HG03439 (cell line): Measurements from ENCODE around the gene RCOR3.
"Not testable (repeated sequence)": the region's sequence is repeated elsewhere in the genome, so short reads cannot be mapped to it uniquely, and the experiment has no call there.

Experiments used
- ATAC-seq: cut with Tn5 transposase; IDR thresholded peaks from one replicate; pipeline ENCODE4 v1.9.1; 2021; ENCODE audit warnings: mild to moderate bottlenecking, moderate library complexity; ENCODE audit not compliant: unreplicated experiment

RCOR3 gene

DNA sequence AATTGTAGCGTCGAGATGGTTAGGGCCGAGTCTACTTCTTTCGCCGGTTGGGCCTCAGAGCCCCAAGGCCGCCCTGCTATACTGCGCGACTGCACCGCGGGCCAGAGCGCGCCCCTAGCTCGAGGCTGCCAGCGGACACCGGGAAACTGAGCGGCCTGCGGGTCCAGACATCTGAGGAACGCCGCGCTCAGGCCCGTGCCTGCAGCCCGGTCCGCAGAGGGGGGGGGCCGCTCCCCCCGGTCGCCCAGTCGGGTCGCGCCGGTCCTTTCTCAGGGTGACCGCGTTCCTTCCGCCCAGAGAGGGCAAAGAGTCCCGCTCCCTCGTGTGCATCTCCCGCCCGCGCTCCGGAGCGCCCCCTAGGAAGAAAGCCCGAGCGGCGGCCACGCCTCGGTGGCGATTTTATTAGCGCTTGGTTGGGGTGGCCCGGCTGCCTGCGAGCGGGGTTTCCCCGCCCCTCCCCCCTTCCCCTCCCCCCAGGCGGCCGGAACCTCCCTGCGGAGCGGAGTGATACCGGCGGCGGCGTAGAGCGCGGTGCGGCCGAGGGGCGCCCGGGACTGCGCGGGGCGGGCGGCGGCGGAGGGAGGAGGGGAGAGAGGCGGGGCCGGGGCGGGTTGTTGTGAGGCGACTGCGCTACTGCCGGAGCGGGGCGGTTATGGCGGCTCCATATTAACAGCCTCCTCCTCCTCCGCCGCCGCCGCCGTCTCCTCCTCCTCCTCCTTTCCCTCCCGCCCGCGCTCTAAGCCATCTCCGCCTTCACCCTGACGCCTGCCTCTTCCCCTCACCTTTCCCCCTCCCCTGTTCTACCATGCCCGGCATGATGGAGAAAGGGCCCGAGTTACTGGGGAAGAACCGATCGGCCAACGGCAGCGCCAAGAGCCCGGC, at the start of gene RCOR3:
TSS of gene RCOR3 (plus strand) at position 611 of the 882 bp plus-strand sequence. CDS start at position 806, 195 bp downstream.
- ATAC-seq, result peak; percentile 66

DNA sequence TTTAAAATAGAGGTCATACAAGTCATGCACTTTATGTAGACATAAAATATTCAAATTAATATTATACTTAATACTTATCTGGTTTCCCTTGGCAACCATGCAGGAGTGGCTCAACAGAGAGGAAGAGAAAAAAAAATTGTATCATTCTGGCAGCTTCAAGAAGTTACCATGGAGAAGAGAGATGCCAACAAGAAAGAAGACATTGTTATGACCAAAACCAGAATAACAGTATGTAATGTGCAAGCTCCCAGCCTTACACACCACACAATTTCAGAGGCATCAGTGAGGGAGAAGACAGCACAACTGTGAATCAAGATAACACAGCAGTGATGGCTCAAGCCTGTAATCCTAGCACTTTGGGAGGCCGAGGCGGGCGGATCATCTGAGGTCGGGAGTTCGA, 49.1 kb upstream of the RCOR3 start:
- no peak for ATAC-seq

DNA sequence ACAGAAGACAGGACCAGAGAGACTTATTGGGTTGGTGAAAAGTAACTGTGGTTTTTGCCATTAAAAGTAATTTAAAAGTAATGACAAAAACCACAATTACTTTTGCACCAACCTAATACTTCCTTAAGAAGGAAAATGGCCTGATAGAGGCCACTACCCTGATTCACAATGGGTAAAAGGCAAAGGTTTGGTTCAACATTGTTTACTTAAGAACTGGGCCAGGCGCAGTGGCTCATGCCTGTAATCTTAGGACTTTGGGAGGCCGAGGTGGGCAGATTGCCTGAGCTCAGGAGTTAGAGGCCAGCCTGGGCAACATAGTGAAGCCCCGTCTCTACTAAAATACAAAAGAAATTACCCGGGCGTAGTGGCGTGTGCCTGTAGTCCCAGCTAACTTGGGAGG, 48.2 kb upstream of the RCOR3 start:
- no peak for ATAC-seq

DNA sequence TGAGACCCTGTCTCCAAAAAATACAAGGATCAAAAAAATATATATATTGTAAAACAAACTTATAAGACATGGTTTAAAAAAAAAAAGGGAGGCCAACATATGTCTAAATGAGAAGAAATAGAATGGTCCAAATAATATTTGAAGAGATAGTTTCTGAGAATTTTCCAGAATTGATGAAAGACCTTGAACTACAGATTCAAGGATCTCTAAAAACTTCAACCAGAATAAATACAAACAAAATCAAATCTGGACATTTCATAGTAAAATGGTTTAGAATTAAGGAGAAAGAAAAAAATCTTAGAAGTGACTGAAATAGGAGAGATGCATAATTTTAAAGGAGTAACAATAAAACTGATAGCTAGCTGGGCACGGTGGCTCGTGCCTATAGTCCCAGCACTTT, 45.5 kb upstream of the RCOR3 start:
- no peak for ATAC-seq

DNA sequence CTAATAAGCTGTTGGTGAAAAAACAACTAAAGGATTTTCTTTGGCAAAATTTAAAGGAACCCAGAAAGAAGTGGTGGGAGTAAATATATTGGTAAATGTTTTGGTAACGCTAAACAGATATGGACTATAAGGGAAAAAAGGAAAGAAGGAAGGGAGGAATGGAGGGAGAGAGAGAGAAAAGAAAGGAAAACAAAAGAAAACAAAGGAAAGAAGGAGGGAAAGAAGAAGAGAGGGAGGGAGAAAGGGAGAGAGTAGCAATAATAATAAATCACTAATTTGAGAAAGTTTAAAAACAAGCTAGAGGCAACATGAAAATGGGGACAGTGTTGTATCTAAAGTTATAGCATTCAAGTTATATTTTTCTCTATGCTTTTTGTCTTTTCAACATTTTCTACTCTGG, 43.6 kb upstream of the RCOR3 start:
- no peak for ATAC-seq

DNA sequence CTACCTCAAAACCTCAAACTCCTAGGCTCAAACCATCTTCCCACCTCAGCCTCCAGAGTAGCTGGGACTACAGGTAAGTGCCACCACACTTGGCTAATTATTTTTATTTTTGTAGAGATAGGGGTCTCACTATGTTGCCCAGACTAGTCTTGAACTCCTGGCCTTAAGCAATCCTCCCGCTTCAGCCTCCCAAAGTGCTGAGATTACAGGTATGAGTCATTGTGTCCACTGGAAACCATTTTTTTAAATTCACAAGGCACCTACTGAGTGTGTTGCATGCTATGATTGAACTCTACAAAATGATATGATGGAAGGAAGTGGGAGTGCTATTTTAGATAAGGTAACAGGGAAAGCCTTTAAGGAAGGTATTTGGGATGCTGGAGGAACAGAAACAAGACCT, 41.8 kb upstream of the RCOR3 start:
- no peak for ATAC-seq

DNA sequence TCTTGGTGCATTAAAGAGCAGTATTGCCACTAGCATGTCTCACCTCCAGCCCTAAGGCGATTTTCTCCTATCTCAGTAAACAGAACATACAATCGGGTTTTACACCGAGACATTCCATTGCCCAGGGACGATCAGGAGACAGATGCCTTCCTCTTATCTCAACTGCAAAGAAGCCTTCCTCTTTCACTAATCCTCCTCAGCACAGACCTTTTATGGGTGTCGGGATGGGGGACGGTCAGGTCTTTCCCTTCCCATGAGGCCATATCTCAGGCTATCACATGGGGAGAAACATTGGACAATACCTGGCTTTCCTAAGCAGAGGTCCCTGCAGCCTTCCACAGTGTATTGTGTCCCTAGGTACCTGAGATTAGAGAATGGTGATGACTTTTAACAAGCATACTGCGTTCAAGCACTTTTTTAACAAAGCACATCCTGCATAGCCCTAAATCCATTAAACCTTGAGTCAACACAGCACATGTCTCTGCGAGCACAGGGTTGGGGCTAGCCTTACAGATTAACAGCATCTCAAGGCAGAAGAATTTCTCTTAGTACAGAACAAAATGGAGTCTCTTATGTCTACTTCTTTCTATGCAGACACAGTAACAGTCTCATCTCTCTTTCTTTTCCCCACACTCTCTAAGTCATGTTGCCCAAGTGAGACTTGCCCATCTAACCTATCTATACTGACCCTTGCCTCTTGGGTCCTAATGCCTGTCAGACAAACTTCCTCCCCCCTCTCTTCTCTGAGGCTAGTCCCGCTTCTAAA, 36.5 kb upstream of the RCOR3 start:
- not testable (repeated sequence) for ATAC-seq

DNA sequence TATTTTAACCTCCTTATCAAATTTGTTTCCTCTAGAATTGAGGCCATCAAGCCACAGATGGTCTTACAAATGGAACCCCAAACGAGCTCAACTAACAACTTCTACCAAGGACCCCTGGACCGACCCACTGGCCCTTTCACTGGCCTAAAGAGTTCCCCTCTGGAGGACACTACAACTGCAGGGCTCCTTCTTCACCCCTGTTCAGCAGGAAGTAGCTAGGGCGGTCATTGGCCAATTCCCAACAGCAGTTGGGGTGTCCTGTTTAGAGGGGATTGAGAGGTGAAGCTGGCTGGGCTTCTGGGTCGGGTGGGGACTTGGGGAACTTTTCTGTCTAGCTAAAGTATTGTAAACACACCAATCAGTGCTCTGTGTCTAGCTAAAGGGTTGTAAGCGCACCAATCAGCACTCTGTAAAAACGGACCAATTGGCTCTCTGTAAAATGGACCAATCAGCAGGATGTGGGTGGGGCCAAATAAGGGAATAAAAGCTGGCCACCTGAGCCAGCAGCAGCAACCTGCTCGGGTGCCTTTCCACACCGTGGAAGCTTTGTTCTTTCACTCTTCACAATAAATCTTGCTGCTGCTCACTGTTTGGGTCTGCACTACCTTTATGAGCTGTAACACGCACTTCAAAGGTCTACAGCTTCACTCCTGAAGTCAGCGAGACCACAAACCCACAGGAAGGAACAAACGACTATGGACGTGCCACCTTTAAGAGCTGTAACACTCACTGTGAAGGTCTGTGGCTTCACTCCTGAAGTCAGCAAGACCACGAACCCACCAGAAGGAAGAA, 30.4 kb upstream of the RCOR3 start:
- not testable (repeated sequence) for ATAC-seq

DNA sequence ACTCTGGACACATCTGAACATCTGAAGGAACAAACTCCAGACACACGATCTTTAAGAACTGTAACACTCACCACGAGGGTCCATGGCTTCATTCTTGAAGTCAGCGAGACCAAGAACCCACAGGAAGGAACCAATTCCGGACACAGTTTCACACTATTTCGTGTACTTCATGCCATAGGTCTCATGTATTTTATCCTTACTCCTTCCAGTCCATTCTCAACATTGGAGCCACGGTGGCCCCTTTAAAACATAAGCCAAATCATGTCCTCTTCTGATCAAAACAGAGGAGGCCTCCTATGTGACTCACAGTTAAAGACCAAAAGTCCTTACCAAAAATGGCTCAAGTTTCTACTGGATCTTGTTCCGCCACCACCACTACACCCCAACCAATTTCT, 29.8 kb upstream of the RCOR3 start:
- no peak for ATAC-seq

DNA sequence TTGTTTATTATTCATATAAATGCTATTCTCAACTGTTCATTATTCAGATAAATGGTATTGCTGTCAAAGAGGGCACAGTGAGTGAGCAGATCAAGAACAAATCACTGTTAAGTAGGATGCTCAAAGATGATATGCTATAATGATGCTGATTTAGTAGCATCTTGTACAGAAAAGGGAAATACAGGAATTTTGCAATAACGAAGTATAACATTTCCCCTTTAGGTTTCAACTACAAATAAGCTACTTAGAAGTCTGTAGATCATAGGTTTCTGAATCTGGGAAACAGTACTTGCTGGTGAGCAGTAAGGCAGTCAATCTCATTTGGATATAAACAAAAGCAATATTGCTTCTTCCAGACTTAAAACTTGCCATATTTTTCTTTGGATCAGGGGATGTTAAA, 27.3 kb upstream of the RCOR3 start:
- no peak for ATAC-seq

DNA sequence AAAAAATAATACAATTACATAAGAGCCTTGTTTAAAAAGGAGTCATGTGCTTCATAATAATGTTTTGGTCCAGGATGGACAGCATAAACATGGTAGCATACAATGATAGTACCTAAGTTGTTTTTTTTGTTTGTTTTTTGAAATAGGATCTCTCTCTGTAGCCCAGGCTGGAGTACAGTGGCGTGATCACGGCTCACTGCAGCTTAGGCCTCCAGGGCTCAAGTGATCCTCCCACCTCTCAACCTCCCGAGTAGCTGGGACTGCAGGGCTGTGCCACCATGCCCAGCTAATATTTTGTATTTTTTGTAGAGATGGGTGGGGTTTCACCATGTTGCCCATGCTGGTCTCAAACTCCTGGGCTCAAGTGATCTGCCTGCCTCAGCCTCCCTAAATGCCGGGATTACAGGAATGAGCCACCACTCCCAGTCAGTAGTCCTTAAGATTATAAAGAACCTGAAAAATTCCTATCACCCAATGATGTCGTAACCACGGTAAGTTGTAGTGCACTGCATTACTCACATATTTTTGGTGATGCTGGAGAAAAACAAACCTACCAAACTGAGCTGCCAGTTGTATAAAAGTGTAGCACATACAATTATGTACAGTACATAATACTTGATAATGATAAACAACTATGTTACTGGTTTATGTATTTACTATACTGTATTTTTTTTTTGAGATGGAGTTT, 22.4 kb upstream of the RCOR3 start:
- ATAC-seq, result no peak

DNA sequence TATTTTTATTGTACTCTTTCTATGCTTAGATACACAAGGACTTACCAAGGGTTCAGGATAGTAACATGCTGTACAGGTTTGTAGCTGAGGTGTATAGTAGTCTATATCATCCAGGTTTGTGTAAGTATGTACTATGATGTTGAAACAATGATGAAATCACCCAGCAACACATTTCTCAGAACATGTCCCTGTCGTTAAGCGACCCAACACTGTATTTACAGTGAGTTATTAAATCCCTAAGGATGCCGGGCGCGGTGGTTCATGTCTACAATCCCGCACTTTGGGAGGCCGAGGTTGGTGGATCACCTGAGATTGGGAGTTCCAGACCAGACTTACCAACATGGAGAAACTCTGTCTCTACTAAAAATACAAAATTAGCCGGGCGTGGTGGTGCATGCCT, 21.6 kb upstream of the RCOR3 start:
- ATAC-seq, result no peak

DNA sequence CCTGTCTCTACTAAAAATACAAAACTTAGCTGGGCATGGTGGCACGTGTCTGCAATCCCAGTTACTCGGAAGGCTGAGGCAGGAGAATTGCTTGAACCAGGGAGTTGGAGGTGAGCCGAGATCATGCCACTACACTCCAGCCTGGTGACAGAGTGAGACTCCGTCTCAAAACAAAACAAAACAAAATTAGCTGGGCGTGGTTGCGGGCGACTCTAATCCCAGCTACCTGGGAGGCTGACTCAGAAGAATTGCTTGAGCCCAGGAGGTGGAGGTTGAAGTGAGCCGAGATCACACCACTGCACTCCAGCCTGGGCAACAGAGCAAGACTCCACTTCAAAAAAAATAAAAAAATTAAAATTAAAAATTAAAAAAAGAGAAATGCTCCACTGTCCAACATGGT, 18.6 kb upstream of the RCOR3 start:
- ATAC-seq, result not testable (repeated sequence)

DNA sequence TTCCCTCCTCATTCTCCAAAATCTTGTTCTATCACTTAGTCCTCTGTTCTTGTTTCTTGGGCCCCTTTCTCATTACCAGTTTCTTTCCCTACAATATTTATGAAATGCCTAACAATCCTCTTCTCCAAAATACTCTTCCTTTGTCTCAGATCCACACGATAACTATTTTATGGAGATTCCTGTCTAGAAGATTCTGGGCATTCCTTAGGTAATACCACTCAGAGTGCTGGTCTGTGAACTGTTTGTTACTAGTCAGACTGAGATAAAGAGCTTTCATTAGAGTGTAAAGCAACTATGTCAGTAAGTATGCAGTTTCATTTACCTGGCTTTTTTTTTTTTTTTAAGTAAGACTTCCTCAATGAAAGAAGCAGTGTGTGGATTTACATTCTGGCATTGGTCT, 18.1 kb upstream of the RCOR3 start:
- no peak for ATAC-seq

DNA sequence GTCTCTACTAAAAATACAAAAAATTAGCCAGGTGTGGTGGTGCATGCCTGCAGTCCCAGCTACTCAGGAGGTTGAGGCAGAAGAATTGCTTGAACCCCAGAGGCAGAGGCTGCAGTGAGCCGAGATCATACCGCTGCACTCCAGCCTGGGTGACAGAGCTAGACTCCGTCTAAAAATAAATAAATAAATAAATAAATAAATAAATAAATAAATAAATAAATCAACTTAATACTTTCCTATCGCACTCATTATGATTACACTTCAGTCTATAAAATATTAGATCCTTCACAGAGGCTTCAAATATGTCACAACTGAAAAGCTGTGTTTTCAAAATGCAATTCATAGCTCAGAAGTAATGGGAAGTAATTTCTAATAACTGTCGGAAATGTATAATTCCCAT, 15.5 kb upstream of the RCOR3 start:
- not testable (repeated sequence) for ATAC-seq

DNA sequence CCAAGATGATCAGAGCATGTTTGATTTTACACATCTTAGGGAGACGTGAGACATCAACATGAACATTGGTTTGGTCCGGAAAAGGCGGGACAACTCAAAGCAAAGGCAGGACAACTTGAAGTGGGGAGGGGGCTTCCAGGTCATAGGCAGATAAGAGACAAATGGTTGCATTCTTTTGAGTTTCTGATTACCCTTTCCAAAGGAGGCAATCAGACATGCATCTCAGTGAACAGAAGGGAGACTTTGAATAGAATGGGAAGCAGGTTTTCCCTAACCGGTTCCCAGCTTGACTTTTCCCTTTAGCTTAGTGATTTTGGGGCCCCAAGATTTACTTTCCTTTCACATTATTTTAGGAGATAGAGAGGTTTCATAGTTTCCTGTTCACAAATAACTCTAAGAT, 12.6 kb upstream of the RCOR3 start:
- ATAC-seq, result not testable (repeated sequence)

DNA sequence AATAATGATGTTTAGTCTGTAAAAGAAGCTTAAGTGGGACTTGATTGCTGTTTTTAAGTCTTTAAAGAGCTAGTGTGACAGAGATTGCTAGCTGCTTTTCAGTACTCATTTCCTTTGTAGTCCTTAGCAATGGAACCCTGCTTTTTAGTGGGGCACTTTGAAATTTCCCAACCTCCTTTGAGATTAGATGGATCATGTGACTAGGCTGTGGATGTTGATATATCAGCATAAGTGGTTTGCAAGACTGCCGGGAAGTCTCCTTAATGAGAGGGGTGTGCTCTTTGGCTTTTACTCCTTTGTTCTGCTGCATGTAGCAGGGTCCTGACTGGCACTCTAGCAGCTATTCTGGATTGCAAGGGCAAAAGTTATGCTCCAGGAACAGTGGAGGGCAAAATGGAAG, 11.2 kb upstream of the RCOR3 start:
- no peak for ATAC-seq

DNA sequence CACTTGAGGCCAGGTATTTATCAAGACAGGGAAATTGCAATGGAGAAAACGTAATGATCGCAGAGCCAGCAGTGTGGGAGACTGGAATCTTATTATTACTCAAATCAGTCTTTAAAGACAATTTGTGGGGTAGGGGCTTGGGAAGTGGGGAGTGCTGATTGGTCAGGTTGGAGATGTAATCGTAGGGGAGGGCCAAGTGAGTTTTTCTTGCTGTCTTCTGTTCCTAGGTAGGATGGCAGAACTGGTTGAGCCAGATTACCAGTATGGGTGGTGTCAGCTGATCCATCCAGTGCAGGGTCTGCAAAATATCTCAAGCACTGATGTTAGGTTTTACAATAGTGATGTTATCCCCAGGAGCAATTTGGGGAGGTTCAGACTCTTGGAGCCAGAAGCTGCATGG, 9.6 kb upstream of the RCOR3 start:
- not testable (repeated sequence) for ATAC-seq

DNA sequence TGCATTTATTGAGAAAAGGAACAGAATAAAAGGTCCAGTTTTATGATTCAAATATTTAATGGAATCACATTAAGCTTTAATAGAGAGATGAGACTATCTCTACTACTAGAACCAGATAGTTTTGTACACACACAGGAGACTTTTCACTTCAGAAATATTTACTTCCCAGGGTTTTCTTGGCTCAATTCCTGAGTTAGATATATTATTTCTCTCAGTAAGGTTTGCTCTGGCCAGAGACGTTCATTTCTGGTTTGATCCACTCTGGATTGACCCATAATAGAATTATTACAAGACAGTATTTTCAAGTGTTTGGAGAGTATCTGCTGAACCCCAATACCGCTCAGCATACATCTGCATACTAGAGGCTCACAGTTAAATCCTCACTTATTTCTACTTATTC, 1.3 kb upstream of the RCOR3 start:
- no peak for ATAC-seq

DNA sequence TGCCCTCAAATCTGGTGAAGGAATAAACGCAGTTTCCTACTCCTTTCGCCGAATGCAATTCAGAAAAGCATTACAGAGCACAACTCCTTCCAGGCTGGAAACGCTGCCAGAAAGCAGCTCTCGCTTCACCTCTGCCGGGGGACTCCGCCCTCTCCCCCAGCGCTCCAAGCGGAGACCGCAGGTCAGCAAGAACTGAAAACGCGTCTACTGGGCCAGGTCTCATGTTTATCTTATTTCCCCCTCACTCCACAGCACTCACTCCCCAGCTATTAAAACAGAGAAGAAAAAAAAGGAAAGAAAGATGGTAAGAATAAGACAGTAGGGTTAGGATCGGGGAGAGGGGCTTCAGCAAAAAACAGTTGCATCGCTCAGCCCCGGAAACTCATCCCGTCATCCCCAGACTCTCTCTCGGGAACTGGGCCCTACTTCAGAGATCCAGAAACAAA, 833 bp upstream of the RCOR3 start:
- ATAC-seq, result peak; percentile 33
